ENCODE results near the gene GMFB. TPM values are rescaled to one million over a fixed set of nuclear protein-coding genes. Genes with fewer than 3 reads are reported as not detected.

The GMFB gene
- total and polyA plus RNA-seq, 2 experiments from 2014 or later = 76.8 to 110 TPM

GRCh38 chr14:54535126-54535525, 46.3 kb upstream of the GMFB start:
- Histone ChIP-seq H4K20me1 (ENCODE audit: insufficient read depth) (no peaks in the 10 kb centered on the region), H3K4me1 (ENCODE audit: insufficient read depth) (0 out of 2 replicates have a peak, but pooled peaks cover 1% of the 10 kb centered on the region), H3K79me2 (ENCODE audit: insufficient read depth) (no peaks in the 10 kb centered on the region), H2AFZ (no peak overlapping the region), H3F3A (ENCODE audit: insufficient read depth) (peaks cover 2% of the 10 kb centered on the region; the same call in 1 of the 2 replicates), H3K27ac (no peak overlapping the region), H3K9ac (no peak overlapping the region), H3K4me2 (ENCODE audit: unreplicated experiment) (no peak overlapping the region), H3K36me3 (ENCODE audit: low read depth) (peaks cover 16% of the 10 kb centered on the region), H3K4me3 (no peak overlapping the region), H3K27me3 (replicated peaks; ENCODE audit: insufficient read depth) (no peaks in the 10 kb centered on the region), H3K9me2 (ENCODE audit: insufficient read depth) (no peaks in the 10 kb centered on the region), H3K9me3 (ENCODE audit: low read depth) (no peaks in the 10 kb centered on the region)
- WGBS, 2 experiments (ENCODE audit: low coverage in 1 of 2, low lambda C conversion rate in 2 of 2, missing lambda C conversion rate in 2 of 2) = 9 to 12% methylated on average over 1 of the region's 1 CpG
- in situ Hi-C loops (cut with MboI) = no loop called here
- TF ChIP-seq EZH2 (IDR thresholded peaks at IDR 0.05; ENCODE audit: insufficient read depth, poor library complexity, severe bottlenecking) (no peak), EZH2phosphoT487 (IDR thresholded peaks at IDR 0.05; ENCODE audit: insufficient read depth, low read depth) (no peak)
- peak; percentile 51 for DNase-seq

- peaks cover 5% of the 10 kb centered on the region for H3K36me3 ChIP-seq (ENCODE audit: low read depth)
- no peaks in the 10 kb centered on the region for H3K9me3 ChIP-seq (ENCODE audit: low read depth)
- H3K9ac ChIP-seq = no peak overlapping the region
- H3K79me2 ChIP-seq (ENCODE audit: insufficient read depth) = no peaks in the 10 kb centered on the region
- peaks cover 4% of the 10 kb centered on the region; the same call in 1 of the 2 replicates for H3F3A ChIP-seq (ENCODE audit: insufficient read depth)
- DNase-seq = no peak
- H3K4me2 ChIP-seq (ENCODE audit: unreplicated experiment) = no peak overlapping the region
- no peak overlapping the region for H3K4me3 ChIP-seq
- no peak overlapping the region for H2AFZ ChIP-seq
- 100% methylated on average over 1 of the region's 1 CpG for WGBS, 2 experiments (ENCODE audit: low coverage in 1 of 2, low lambda C conversion rate in 2 of 2, missing lambda C conversion rate in 2 of 2)
- in situ Hi-C loops (cut with MboI) = no loop called here
- H4K20me1 ChIP-seq (ENCODE audit: insufficient read depth) = no peaks in the 10 kb centered on the region
- peaks cover 7% of the 10 kb centered on the region; the same call in 1 of the 2 replicates for H3K4me1 ChIP-seq (ENCODE audit: insufficient read depth)
- H3K9me2 ChIP-seq (ENCODE audit: insufficient read depth) = no peaks in the 10 kb centered on the region
- no peaks in the 10 kb centered on the region for H3K27me3 ChIP-seq (replicated peaks; ENCODE audit: insufficient read depth)
- no peak overlapping the region for H3K27ac ChIP-seq
- no peak for TF ChIP-seq EZH2phosphoT487 (IDR thresholded peaks at IDR 0.05; ENCODE audit: insufficient read depth, low read depth)
- TF ChIP-seq EZH2 (IDR thresholded peaks at IDR 0.05; ENCODE audit: insufficient read depth, poor library complexity, severe bottlenecking) = no peak
These were observed 44.3 kb upstream of the GMFB start for GRCh38 chr14:54533100-54533499.

GRCh38 chr14:54532111-54533012, 43.6 kb upstream of the GMFB start:
- no peak overlapping the region for H3K27ac ChIP-seq
- H4K20me1 ChIP-seq (ENCODE audit: insufficient read depth) = no peaks in the 10 kb centered on the region
- no peak overlapping the region for H2AFZ ChIP-seq
- no peaks in the 10 kb centered on the region for H3K9me2 ChIP-seq (ENCODE audit: insufficient read depth)
- H3K4me2 ChIP-seq (ENCODE audit: unreplicated experiment) = no peak overlapping the region
- WGBS, 2 experiments (ENCODE audit: low coverage in 1 of 2, low lambda C conversion rate in 2 of 2, missing lambda C conversion rate in 2 of 2) = 93 to 97% methylated on average over 3 of the region's 3 CpGs
- peaks cover 4% of the 10 kb centered on the region; the same call in 1 of the 2 replicates for H3F3A ChIP-seq (ENCODE audit: insufficient read depth)
- H3K9me3 ChIP-seq (ENCODE audit: low read depth) = no peaks in the 10 kb centered on the region
- TF ChIP-seq EZH2 (IDR thresholded peaks at IDR 0.05; ENCODE audit: insufficient read depth, poor library complexity, severe bottlenecking) (no peak), EZH2phosphoT487 (IDR thresholded peaks at IDR 0.05; ENCODE audit: insufficient read depth, low read depth) (no peak)
- peaks cover 2% of the 10 kb centered on the region; the same call in 1 of the 2 replicates for H3K36me3 ChIP-seq (ENCODE audit: low read depth)
- no peak overlapping the region for H3K4me3 ChIP-seq
- H3K9ac ChIP-seq = no peak overlapping the region
- H3K79me2 ChIP-seq (ENCODE audit: insufficient read depth) = no peaks in the 10 kb centered on the region
- in situ Hi-C loops (cut with MboI) = no loop called here
- H3K27me3 ChIP-seq (replicated peaks; ENCODE audit: insufficient read depth) = no peaks in the 10 kb centered on the region
- H3K4me1 ChIP-seq (ENCODE audit: insufficient read depth) = peaks cover 7% of the 10 kb centered on the region; the same call in 1 of the 2 replicates
- no peak for DNase-seq

- DNase-seq = peak; percentile 73
- H3K9ac ChIP-seq = no peak overlapping the region
- peaks cover 7% of the 10 kb centered on the region; the same call in 1 of the 2 replicates for H3K4me1 ChIP-seq (ENCODE audit: insufficient read depth)
- no peaks in the 10 kb centered on the region for H3K9me3 ChIP-seq (ENCODE audit: low read depth)
- H4K20me1 ChIP-seq (ENCODE audit: insufficient read depth) = no peaks in the 10 kb centered on the region
- H3K36me3 ChIP-seq (ENCODE audit: low read depth) = no peaks in the 10 kb centered on the region; the same call in 1 of the 2 replicates
- no peaks in the 10 kb centered on the region for H3K79me2 ChIP-seq (ENCODE audit: insufficient read depth)
- no peak overlapping the region for H2AFZ ChIP-seq
- in situ Hi-C loops (cut with MboI) = no loop called here
- no peaks in the 10 kb centered on the region for H3K27me3 ChIP-seq (replicated peaks; ENCODE audit: insufficient read depth)
- H3K9me2 ChIP-seq (ENCODE audit: insufficient read depth) = no peaks in the 10 kb centered on the region
- peaks cover 4% of the 10 kb centered on the region; the same call in 1 of the 2 replicates for H3F3A ChIP-seq (ENCODE audit: insufficient read depth)
- H3K4me3 ChIP-seq = no peak overlapping the region
- H3K27ac ChIP-seq = no peak overlapping the region
- 47% methylated on average over 1 of the region's 1 CpG for WGBS, 2 experiments (ENCODE audit: low coverage in 1 of 2, low lambda C conversion rate in 2 of 2, missing lambda C conversion rate in 2 of 2)
- TF ChIP-seq EZH2phosphoT487 (IDR thresholded peaks at IDR 0.05; ENCODE audit: insufficient read depth, low read depth) (no peak), EZH2 (IDR thresholded peaks at IDR 0.05; ENCODE audit: insufficient read depth, poor library complexity, severe bottlenecking) (no peak)
- H3K4me2 ChIP-seq (ENCODE audit: unreplicated experiment) = peak overlapping the region; percentile 6
These were observed 41.0 kb upstream of the GMFB start for GRCh38 chr14:54529811-54530210.
